ENCODE results near the gene TMEM9. TPM values are rescaled to one million over a fixed set of nuclear protein-coding genes. Genes with fewer than 3 reads are reported as not detected.

Gene TMEM9
- total and polyA plus RNA-seq, 10 donors = 21.5 to 50.3 (median 34.7) TPM

GRCh38 chr1:201141418-201141817, 12.9 kb downstream of the TMEM9 start:
- no peak for TF ChIP-seq POLR2A (IDR thresholded peaks at IDR 0.05)
- no peak for TF ChIP-seq POLR2AphosphoS5 (IDR thresholded peaks at IDR 0.05)
- no peak for TF ChIP-seq CTCF (IDR thresholded peaks at IDR 0.05 in 8 of 11, conservative IDR thresholded peaks at IDR 0.05 in 3 of 11)
- no peak overlapping the region for H3K4me3 ChIP-seq
- intact Hi-C loops (cut with DNase I; ENCODE audit: low total_unique reads) = no loop called here
- H3K27ac ChIP-seq = no peak overlapping the region
- no peaks in the 10 kb centered on the region for H3K27me3 ChIP-seq (replicated peaks in 1 of 7)
- 90 to 97% (median 95%) methylated on average over 5 of the region's 5 CpGs for WGBS, 5 donors
- no peaks in the 10 kb centered on the region for H3K4me1 ChIP-seq
- no peaks in the 10 kb centered on the region for H3K9me3 ChIP-seq
- no peak for DNase-seq
- H3K36me3 ChIP-seq = peaks cover 3 to 98% (median 58%) of the 10 kb centered on the region in 6 donors

- Histone ChIP-seq H3K36me3 (peaks cover 3 to 98% (median 54%) of the 10 kb centered on the region in 6 donors), H3K27ac (no peak overlapping the region), H3K4me1 (no peaks in the 10 kb centered on the region), H3K9me3 (no peaks in the 10 kb centered on the region), H3K4me3 (no peak overlapping the region), H3K27me3 (replicated peaks in 1 of 7) (no peaks in the 10 kb centered on the region)
- 87 to 95% (median 92%) methylated on average over 8 of the region's 8 CpGs for WGBS, 5 donors
- intact Hi-C loops (cut with DNase I; ENCODE audit: low total_unique reads) = no loop called here
- TF ChIP-seq POLR2A (IDR thresholded peaks at IDR 0.05) = no peak
- TF ChIP-seq POLR2AphosphoS5 (IDR thresholded peaks at IDR 0.05) = no peak
- TF ChIP-seq CTCF (IDR thresholded peaks at IDR 0.05 in 8 of 11, conservative IDR thresholded peaks at IDR 0.05 in 3 of 11) = no peak
- no peak for DNase-seq
These were observed 13.4 kb downstream of the TMEM9 start for GRCh38 chr1:201140941-201141260.

- Histone ChIP-seq H3K4me3 (no peak overlapping the region), H3K27ac (no peak overlapping the region), H3K9me3 (no peaks in the 10 kb centered on the region), H3K4me1 (no peaks in the 10 kb centered on the region), H3K27me3 (replicated peaks in 1 of 7) (no peaks in the 10 kb centered on the region), H3K36me3 (peaks cover under 1 to 98% (median 54%) of the 10 kb centered on the region in 6 donors)
- no peak for TF ChIP-seq CTCF (IDR thresholded peaks at IDR 0.05 in 8 of 11, conservative IDR thresholded peaks at IDR 0.05 in 3 of 11)
- no peak for TF ChIP-seq POLR2A (IDR thresholded peaks at IDR 0.05)
- TF ChIP-seq POLR2AphosphoS5 (IDR thresholded peaks at IDR 0.05) = no peak
- 72 to 86% (median 80%) methylated on average over 10 of the region's 10 CpGs for WGBS, 5 donors
- no peak for DNase-seq
- intact Hi-C loops (cut with DNase I; ENCODE audit: low total_unique reads) = no loop called here
These were observed 13.9 kb downstream of the TMEM9 start for GRCh38 chr1:201140235-201140940.

GRCh38 chr1:201139756-201140155, 14.5 kb downstream of the TMEM9 start:
- intact Hi-C loops (cut with DNase I; ENCODE audit: low total_unique reads) = no loop called here
- Histone ChIP-seq H3K27me3 (replicated peaks in 1 of 7) (no peaks in the 10 kb centered on the region), H3K4me1 (no peaks in the 10 kb centered on the region)

More at GRCh38 chr1:201139756-201140155, 14.5 kb downstream of the TMEM9 start:
- Histone ChIP-seq H3K36me3 (peaks cover 0 to 98% (median 54%) of the 10 kb centered on the region in 6 donors), H3K4me3 (no peak overlapping the region), H3K27ac (no peak overlapping the region), H3K9me3 (no peaks in the 10 kb centered on the region)
- TF ChIP-seq POLR2AphosphoS5 (IDR thresholded peaks at IDR 0.05) = no peak
- TF ChIP-seq POLR2A (IDR thresholded peaks at IDR 0.05) = no peak
- TF ChIP-seq CTCF (IDR thresholded peaks at IDR 0.05 in 8 of 11, conservative IDR thresholded peaks at IDR 0.05 in 3 of 11) = no peak
- DNase-seq = no peak
- WGBS, 5 donors = 87 to 93% (median 90%) methylated on average over 9 of the region's 9 CpGs
